Naive thymus-derived CD8-positive, alpha-beta T cell (primary cell): ENCODE data around the gene GH1. TPM values are rescaled to one million over a fixed set of nuclear protein-coding genes. Genes with fewer than 3 reads are reported as not detected.

Experiments
- ATAC-seq, 2 donors: fragments of 150-1000 bp; cut with Tn5 transposase in 1 of 2; sonication (Bioruptor Pico), chemical (Tn5 transposase) in 1 of 2; 1 replicate in 1 of 2; 2 replicates in 1 of 2; pipeline ENCODE4 v1.10.0; 2021; ENCODE audit warnings: mild to moderate bottlenecking in 2 of 2, moderate library complexity in 2 of 2
- POLR2A ChIA-PET: fragments of 350-600 bp; sonication (Branson Sonifier 250); formaldehyde crosslinking; loops from one replicate; lab custom pipeline; 2021; ENCODE audit warnings: antibody characterized with exemption; lab: Charles Lee
- DNase-seq, 10 donors: peaks; one replicate each; pipeline versions ENCODE4 v3.0.0 to v3.0.0-alpha.2; 2020 to 2022
- H3K27ac Mint-ChIP-seq, 10 donors: one replicate each; pipeline ENCODE4 v1.8.0; 2020 to 2022; ENCODE audit warnings: mild to moderate bottlenecking in 10 of 10, mixed read lengths in 10 of 10, moderate library complexity in 4 of 10, inconsistent platforms in 1 of 10
- H3K27me3 Mint-ChIP-seq, 5 donors: one replicate each; pipeline ENCODE4 v1.8.0; 2021 to 2022; ENCODE audit warnings: mixed read lengths in 5 of 5
- H3K36me3 Mint-ChIP-seq, 3 donors: one replicate each; pipeline ENCODE4 v1.8.0; 2020 to 2022; ENCODE audit warnings: mixed read lengths in 3 of 3, mild to moderate bottlenecking in 2 of 3, inconsistent platforms in 1 of 3
- H3K4me1 Mint-ChIP-seq, 4 donors: one replicate each; pipeline ENCODE4 v1.8.0; 2021 to 2022; ENCODE audit warnings: mixed read lengths in 4 of 4
- H3K4me3 Mint-ChIP-seq, 10 donors: one replicate each; pipeline ENCODE4 v1.8.0; 2020 to 2022; ENCODE audit warnings: mild to moderate bottlenecking in 10 of 10, mixed read lengths in 10 of 10, moderate library complexity in 6 of 10, inconsistent platforms in 1 of 10
- H3K9me3 Mint-ChIP-seq, 9 donors: one replicate each; pipeline ENCODE4 v1.8.0; 2020 to 2022; ENCODE audit warnings: mixed read lengths in 9 of 9, mild to moderate bottlenecking in 3 of 9, inconsistent platforms in 1 of 9, moderate library complexity in 1 of 9
- polyA plus RNA-seq, 3 donors: library from polyadenylated mRNA; unstranded; fragments of 300-500 nt; fragmentation: Illumina TruSeq; gene quantifications; one replicate each; pipeline ENCODE4 v1.2.3, GENCODE V29; 2021
- total RNA-seq, 8 experiments: library from RNA in 2 of 8; stranded (reverse) in 2 of 8; gene quantifications; one replicate each; pipeline ENCODE4 v1.2.3 and lab custom pipeline; 2021 to 2026

The GH1 gene
- total and polyA plus RNA-seq, 5 experiments from 2014 or later = not detected

DNA sequence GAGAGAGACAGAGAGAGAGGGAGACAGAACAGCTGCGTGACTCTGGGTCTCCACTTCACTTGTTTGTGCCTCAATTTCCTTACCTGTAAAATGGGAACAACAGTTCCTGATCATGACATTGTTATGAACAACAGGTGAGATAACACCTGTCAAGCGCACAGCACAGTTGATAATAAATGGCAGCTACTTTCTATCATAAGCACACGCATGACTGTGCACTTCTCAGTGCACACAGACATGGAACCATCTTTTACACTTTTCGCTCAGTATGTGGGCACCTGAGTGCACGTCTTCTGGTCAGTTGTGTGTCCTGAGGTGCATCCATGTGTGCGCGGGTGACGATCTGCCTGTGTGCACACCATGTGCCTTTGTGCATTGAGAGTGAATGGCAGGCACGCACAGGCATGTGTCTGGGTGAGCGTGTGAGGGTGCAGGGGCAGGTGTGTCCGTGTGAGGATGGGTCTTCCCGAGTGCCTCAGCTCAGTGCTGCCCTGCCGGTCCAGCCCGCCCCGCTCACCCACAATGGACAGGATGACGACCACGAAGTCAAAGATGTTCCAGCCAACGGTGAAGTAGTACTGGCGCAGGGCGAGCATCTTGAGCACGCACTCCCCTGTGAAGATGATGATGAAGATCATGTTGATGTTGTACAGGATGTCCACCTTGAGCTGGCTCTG lies 23.8 kb upstream of the GH1 start:
- Mint-ChIP-seq H3K27me3 (peaks cover 0 to 1% (median 0%) of the 10 kb centered on the region in 5 donors), H3K27ac (peak overlapping the region in 2 of 10 donors; percentile 15 to 82), H3K9me3 (no peaks in the 10 kb centered on the region), H3K36me3 (no peaks in the 10 kb centered on the region), H3K4me1 (peaks cover 18 to 47% (median 27%) of the 10 kb centered on the region in 4 donors), H3K4me3 (no peak overlapping the region)
- no peak for DNase-seq
- POLR2A ChIA-PET = interaction anchor here (0.5 to 0.8 kb wide), 3 partner anchors 11 to 15 kb away, joined by 3 to 4 read pairs (median 3); partner anchors contain the start of gene CD79B
- no peak for ATAC-seq

DNA sequence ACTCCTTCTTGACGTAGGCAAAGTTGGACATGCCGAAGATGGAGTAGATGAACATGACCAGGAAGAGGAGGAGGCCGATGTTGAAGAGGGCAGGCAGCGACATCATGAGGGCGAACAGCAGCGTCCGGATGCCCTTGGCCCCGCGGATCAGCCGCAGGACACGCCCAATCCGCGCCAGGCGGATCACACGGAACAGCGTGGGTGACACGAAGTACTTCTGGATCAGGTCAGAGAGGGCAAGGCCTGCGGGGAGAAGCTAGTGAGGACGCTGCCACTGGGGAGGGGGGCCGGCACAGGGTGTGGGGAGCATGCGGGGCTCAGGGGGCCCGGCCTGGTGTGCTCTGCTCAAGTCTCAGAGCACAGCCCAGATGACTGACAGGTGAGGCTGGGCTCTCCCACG lies 23.1 kb upstream of the GH1 start:
- ATAC-seq = no peak
- Mint-ChIP-seq H3K36me3 (no peaks in the 10 kb centered on the region), H3K4me3 (no peak overlapping the region), H3K27ac (no peak overlapping the region), H3K27me3 (peaks cover 0 to 1% (median 0%) of the 10 kb centered on the region in 5 donors), H3K4me1 (peaks cover 18 to 50% (median 25%) of the 10 kb centered on the region in 4 donors), H3K9me3 (no peaks in the 10 kb centered on the region)
- DNase-seq = no peak
- POLR2A ChIA-PET = interaction anchor here (0.8 kb wide), 1 partner anchor 15 kb away, joined by 3 read pairs; no protein-coding TSS in a partner anchor

DNA sequence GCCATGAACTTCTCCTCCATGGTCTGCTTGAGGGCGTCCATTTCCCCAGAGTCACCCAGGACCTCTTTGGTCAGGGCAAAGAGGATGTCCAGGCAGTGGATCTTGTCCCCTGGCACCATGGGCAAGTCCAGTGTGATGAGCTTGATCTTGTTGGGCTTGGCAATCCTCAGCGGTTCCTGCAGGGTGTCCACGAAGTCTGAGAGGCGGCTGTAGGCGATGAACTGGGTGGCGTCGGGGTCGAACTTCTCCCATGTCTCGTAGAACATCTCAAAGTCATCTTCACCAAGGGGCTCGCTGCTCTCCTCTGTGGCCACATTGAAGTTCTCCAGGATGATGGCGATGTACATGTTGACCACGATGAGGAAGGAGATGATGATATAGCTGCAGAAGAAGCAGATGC lies 22.5 kb upstream of the GH1 start:
- DNase-seq (no peak), ATAC-seq (no peak)
- H3K27ac Mint-ChIP-seq = no peak overlapping the region
- no peaks in the 10 kb centered on the region for H3K9me3 Mint-ChIP-seq
- no peaks in the 10 kb centered on the region for H3K36me3 Mint-ChIP-seq
- H3K4me3 Mint-ChIP-seq = no peak overlapping the region
- POLR2A ChIA-PET = no interaction called here
- H3K27me3 Mint-ChIP-seq = peaks cover 0 to 1% (median 0%) of the 10 kb centered on the region in 5 donors
- H3K4me1 Mint-ChIP-seq = peaks cover 14 to 47% (median 20%) of the 10 kb centered on the region in 4 donors

DNA sequence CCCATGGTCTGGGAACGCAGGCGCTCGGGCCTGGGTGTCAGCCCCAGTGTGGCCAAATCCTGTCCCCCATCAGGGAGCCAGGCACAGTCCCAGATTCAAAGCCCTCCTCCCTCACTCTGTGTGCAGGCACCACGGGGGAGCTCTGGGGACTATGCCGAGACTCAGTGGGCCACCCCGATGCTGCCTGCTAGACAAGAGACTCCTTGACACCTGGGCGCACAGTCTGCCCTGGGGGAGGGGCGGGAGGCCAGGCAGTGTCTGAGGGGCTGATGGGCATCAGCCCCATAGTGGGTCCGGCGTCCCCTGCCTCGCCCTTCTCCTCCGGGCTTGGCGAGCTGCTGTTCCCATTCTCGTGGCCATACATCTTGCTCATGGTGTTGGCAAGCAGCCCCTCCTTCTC lies 21.9 kb upstream of the GH1 start:
- no peak overlapping the region for H3K4me3 Mint-ChIP-seq
- H3K27ac Mint-ChIP-seq = no peak overlapping the region
- peaks cover 9 to 46% (median 15%) of the 10 kb centered on the region in 4 donors for H3K4me1 Mint-ChIP-seq
- no peaks in the 10 kb centered on the region for H3K9me3 Mint-ChIP-seq
- no peak for ATAC-seq
- POLR2A ChIA-PET = no interaction called here
- no peaks in the 10 kb centered on the region for H3K36me3 Mint-ChIP-seq
- DNase-seq = no peak
- H3K27me3 Mint-ChIP-seq = peaks cover 0 to 1% (median 0%) of the 10 kb centered on the region in 5 donors

DNA sequence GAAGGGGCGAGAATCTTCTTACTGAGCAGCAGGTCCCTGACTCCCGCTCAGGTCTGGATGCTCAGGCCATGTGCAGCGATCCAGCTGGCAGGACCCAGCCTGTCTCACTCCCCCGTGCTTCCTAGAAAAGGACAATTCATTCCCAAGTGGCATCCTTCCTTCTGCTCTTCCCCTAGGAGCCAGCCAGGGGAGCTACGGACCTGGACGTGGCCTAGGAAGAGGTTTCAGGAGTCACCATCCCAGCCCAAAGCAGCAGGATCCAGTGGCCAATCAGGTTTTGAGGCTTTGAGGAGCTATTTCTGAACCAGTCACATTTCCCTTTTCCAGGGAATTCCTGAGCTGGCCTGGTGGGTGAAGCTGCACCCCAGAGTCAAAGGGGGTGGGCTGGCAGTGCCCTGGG lies 21.2 kb upstream of the GH1 start:
- POLR2A ChIA-PET = no interaction called here

DNA sequence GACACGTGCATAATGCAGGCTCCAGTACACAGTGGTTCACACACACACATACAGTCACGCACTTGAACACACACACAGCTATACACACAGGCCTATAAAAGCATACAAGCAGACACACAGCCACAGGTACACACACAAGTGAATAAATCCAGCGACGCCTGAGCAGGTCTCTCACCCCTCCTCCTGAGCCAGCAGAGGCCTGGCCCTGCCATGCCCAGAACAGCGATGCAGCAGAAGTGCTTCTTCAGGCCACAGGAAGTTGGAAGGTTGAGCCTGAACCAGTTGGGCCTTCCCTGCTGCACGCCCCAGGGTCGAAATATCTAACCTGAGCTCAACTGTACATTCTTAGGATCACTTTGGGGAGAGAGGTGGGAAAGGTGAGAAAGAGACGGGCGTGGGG lies 20.8 kb upstream of the GH1 start:
- Mint-ChIP-seq H3K4me1 (peaks cover 6 to 45% (median 10%) of the 10 kb centered on the region in 4 donors), H3K9me3 (no peaks in the 10 kb centered on the region), H3K27ac (peak overlapping the region in 3 of 10 donors; percentile 0 to 43 (median 28)), H3K27me3 (peaks cover 0 to 1% (median 0%) of the 10 kb centered on the region in 5 donors), H3K4me3 (no peak overlapping the region), H3K36me3 (no peaks in the 10 kb centered on the region)
- POLR2A ChIA-PET = no interaction called here
- ATAC-seq = no peak
- DNase-seq = no peak

More for the DNA sequence above, 21.2 kb upstream of the GH1 start:
- Mint-ChIP-seq H3K27me3 (peaks cover 0 to 1% (median 0%) of the 10 kb centered on the region in 5 donors), H3K4me3 (no peak overlapping the region), H3K36me3 (no peaks in the 10 kb centered on the region), H3K27ac (no peak overlapping the region), H3K4me1 (peaks cover 6 to 44% (median 11%) of the 10 kb centered on the region in 4 donors), H3K9me3 (no peaks in the 10 kb centered on the region)
- ATAC-seq = no peak
- no peak for DNase-seq

DNA sequence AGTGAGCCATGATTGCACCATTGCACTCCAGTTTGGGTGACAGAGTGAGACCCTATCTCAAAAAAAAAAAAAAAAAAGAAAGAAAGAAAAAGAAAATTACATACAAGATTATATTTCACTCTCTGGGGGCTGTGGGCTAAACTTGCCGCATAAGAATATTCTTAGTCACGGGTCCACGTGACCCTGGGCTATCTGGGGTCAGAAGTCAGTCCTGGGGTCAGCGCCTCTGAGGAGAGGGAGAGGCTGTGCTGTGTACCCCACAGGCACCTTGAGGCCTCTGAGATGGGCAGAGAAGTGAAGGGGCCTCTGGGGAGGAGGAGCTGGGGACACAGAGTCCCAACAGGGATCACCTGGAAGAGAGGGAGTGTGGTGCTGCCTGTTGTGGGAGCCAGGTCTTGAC lies 19.3 kb upstream of the GH1 start:
- DNase-seq (no peak), ATAC-seq (no peak)
- no peaks in the 10 kb centered on the region for H3K9me3 Mint-ChIP-seq
- no peak overlapping the region for H3K4me3 Mint-ChIP-seq
- peaks cover 10 to 53% (median 11%) of the 10 kb centered on the region in 4 donors for H3K4me1 Mint-ChIP-seq
- POLR2A ChIA-PET = interaction anchor here (0.7 kb wide), 1 partner anchor 13 kb away, joined by 5 read pairs; no protein-coding TSS in a partner anchor
- H3K27me3 Mint-ChIP-seq = no peaks in the 10 kb centered on the region
- H3K36me3 Mint-ChIP-seq = no peaks in the 10 kb centered on the region
- peak overlapping the region in 1 of 10 donors; percentile 66 for H3K27ac Mint-ChIP-seq

DNA sequence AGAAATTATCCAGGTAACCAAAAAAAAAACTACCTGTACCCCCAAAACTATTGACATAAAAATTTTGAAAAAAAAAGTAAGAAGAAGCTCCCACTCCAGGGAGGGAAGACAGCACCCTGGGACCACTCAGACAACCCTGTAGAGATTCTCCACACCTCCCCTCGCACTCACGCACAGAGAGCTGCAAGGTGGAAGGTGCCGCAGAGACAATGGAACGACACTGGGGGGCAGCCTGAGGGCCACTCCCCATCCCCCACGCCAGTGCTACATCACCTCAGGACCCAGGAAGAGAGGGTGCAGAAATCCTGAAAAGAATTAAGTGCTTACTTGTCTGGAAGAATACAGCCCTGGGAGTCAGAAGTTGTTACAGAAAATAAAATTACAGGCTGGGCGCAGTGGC lies 18.7 kb upstream of the GH1 start:
- POLR2A ChIA-PET = interaction anchor here (1.0 kb wide), 1 partner anchor 8 kb away, joined by 3 read pairs; no protein-coding TSS in a partner anchor
- DNase-seq = no peak
- Mint-ChIP-seq H3K36me3 (no peaks in the 10 kb centered on the region), H3K9me3 (no peaks in the 10 kb centered on the region), H3K4me1 (peaks cover 12 to 57% (median 13%) of the 10 kb centered on the region in 4 donors), H3K27ac (peak overlapping the region in 1 of 10 donors; percentile 66), H3K4me3 (no peak overlapping the region), H3K27me3 (no peaks in the 10 kb centered on the region)
- no peak for ATAC-seq

DNA sequence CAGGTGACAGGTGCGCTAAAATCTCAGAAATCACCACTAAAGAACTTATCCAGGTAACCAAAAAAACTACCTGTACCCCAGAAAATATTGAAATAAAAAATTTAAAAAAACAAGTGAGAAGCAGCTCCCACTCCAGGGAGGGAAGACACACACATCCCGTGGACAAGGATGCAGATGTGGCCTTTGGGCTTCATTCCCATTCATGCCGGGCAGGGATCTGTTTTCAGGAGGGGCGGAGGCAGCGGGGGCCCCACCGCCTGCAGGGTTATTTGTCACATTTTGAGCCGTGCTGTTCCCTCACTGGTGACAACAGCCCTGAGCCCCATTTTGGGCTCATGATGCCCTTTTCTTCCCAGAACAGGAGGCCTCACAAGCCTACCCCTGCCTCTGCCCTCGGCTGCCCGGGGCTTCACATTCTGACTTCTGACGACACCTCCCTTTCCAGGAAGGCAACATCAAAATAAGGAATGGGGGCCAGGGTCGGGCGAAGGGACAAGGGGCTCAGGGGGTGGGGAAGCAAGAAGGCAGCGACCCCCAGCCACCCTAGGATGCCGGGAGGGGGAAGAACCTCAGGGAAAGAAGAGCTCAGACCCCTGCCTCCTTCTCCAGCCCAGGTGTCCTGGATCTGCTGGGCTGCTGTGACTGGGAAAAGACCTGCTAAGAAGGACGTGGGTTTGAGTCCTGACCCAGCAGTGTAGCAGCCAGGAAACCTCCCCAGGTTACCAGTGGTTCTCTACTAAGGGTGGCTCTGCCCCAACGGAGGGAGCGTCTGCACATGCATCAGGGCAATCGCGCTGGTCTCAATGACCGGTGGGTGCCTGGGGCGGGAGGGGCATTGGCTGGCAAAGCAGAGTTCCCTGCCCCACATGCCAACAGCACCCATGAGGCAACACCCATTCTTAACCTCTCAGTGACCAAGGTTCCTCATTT lies 15.8 kb upstream of the GH1 start:
- ATAC-seq (no peak), DNase-seq (no peak)
- Mint-ChIP-seq H3K27ac (peak overlapping the region in 3 of 10 donors; percentile 22 to 51 (median 32)), H3K4me1 (peaks cover 19 to 71% (median 33%) of the 10 kb centered on the region in 4 donors), H3K27me3 (no peaks in the 10 kb centered on the region), H3K36me3 (no peaks in the 10 kb centered on the region), H3K4me3 (peak overlapping the region in 2 of 10 donors; percentile 41 to 45), H3K9me3 (no peaks in the 10 kb centered on the region)
- POLR2A ChIA-PET = interaction anchor here (1.0 to 6.2 kb wide), 3 partner anchors 12 to 59 kb away, joined by 4 to 47 read pairs (median 5); no protein-coding TSS in a partner anchor

DNA sequence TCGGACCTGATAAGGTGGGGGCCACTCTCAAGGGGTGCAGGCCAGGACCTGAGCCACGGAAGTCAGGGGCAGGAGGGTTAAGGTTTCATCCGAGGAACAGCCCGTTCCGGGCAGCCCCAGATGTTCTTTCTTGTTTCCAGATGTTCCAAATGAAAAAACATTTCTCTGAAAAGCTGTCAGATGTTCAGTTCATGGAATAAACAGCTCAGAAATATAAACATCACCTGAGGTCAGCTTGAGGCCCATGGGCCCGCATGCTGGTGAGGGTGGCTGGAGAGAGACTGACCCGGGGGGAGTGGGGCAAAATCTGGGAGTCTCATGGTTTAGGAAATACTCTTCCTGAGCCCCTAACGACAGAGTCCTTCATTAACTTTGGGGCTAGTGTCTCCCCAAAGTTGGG lies 15.0 kb upstream of the GH1 start:
- Mint-ChIP-seq H3K27ac (peak overlapping the region in 4 of 10 donors; percentile 22 to 92 (median 32)), H3K4me1 (peaks cover 19 to 66% (median 30%) of the 10 kb centered on the region in 4 donors), H3K27me3 (no peaks in the 10 kb centered on the region), H3K9me3 (no peaks in the 10 kb centered on the region), H3K36me3 (peaks cover 0 to 3% (median 0%) of the 10 kb centered on the region in 3 donors), H3K4me3 (peak overlapping the region in 2 of 10 donors; percentile 92 to 93)
- POLR2A ChIA-PET = interaction anchor here (1.0 to 6.2 kb wide), 6 partner anchors 10 to 212 kb away, joined by 3 to 47 read pairs (median 4); no protein-coding TSS in a partner anchor
- no peak for ATAC-seq
- DNase-seq = no peak

DNA sequence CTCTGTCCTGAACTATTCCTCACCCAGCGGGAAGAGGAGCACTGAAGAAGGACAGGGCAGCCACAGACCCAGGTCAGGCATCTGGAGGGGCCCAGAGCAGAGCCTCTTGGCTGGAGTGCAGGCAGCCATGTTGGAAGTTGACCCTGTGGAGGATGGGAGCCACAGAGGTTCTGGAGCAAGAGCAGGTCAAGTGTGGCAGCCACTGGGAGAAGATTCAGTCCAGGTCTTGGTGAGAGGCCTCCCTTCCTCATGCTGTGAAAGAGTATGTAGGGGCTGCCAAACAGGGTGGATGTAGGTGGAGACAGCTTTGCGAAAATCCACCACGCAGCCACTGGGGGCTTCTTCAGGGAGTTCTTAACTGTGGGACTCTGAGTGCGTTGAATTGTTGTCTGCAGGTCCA lies 14.1 kb upstream of the GH1 start:
- no peak for DNase-seq
- no peaks in the 10 kb centered on the region for H3K27me3 Mint-ChIP-seq
- H3K36me3 Mint-ChIP-seq = peaks cover 0 to 3% (median 0%) of the 10 kb centered on the region in 3 donors
- peak overlapping the region; percentile 87 to 94 (median 93) for H3K4me3 Mint-ChIP-seq
- H3K4me1 Mint-ChIP-seq = peaks cover 15 to 62% (median 29%) of the 10 kb centered on the region in 4 donors
- ATAC-seq = no peak
- POLR2A ChIA-PET = interaction anchor here (0.6 to 6.2 kb wide), 12 partner anchors 11 to 213 kb away, joined by 3 to 47 read pairs (median 3); partner anchors contain the start of gene ICAM2
- H3K9me3 Mint-ChIP-seq = no peaks in the 10 kb centered on the region
- H3K27ac Mint-ChIP-seq = peak overlapping the region in 9 of 10 donors; percentile 69 to 94 (median 92)

DNA sequence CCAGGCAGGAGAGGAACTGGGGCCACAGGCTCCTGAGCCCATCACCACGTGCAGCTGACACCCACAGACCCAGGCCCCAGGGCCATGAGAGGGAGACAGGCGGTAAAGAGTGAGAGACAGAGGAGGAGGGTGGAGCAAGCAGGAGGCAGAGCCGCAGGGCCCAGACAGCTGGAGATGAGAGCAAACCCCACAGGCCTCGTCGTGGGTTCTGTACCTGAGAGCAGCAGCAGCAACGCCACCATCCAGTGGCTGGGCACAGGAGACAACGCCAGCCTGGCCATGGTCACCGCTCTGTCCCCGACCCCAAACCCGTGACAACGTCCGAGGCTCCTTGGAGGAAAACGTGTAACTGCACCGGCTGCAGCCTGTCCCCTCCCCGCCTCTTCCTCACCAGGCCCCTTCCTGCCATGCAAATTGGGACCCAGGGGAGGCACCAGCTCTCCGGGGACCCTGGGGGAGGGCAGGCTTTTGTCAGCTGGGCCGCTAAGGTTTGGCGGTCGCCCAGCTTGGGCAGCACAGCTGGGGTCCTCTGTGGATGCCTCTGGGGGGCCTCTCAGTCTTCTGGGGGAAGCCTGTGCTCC lies 13.4 kb upstream of the GH1 start, which contains the start of gene CD79B:
Gene CD79B, minus strand, starts transcription at position 351 of the 581 bp plus-strand sequence. Its CDS starts 70 bp downstream, at position 281.
- Mint-ChIP-seq H3K27me3 (no peaks in the 10 kb centered on the region), H3K36me3 (peaks cover 0 to 3% (median 0%) of the 10 kb centered on the region in 3 donors), H3K4me3 (peak within 1 kb of the TSS; percentile 87 to 94 (median 93)), H3K9me3 (no peaks in the 10 kb centered on the region), H3K27ac (peak within 1 kb of the TSS; percentile 85 to 94 (median 92)), H3K4me1 (peaks cover 15 to 57% (median 29%) of the 10 kb centered on the region in 4 donors)
- ATAC-seq (peak; percentile 74 to 75), DNase-seq (peak in 7 of 10 donors; percentile 11 to 74 (median 37))
- POLR2A ChIA-PET = interaction anchor here (0.7 to 6.2 kb wide), 9 partner anchors 11 to 94 kb away, joined by 3 to 47 read pairs (median 3); partner anchors contain the start of gene ICAM2
